GM19238 (cell line): ENCODE results near the gene TMED1.

Source experiments
- DNase-seq: peaks from one replicate; pipeline ENCODE4 v3.0.0; 2011; ENCODE audit warnings: low spot score; ENCODE audit not compliant: insufficient read length

TMED1 gene

GRCh38 chr19:10811391-10812111 lies 24.5 kb downstream of the TMED1 start:
- no peak for DNase-seq

GRCh38 chr19:10809651-10810285 lies 26.2 kb downstream of the TMED1 start:
- no peak for DNase-seq

GRCh38 chr19:10808937-10809649 lies 26.9 kb downstream of the TMED1 start:
- no peak for DNase-seq

GRCh38 chr19:10805758-10806247 lies 30.2 kb downstream of the TMED1 start:
- no peak for DNase-seq

- no peak for DNase-seq
These were observed 30.8 kb downstream of the TMED1 start for GRCh38 chr19:10805065-10805757.

- no peak for DNase-seq
These were observed 32.8 kb downstream of the TMED1 start for GRCh38 chr19:10803252-10803651.

GRCh38 chr19:10802479-10802878 lies 33.5 kb downstream of the TMED1 start:
- no peak for DNase-seq

GRCh38 chr19:10800488-10800887 lies 35.5 kb downstream of the TMED1 start:
- no peak for DNase-seq

GRCh38 chr19:10797541-10798256 lies 38.3 kb downstream of the TMED1 start:
- DNase-seq = no peak

GRCh38 chr19:10797078-10797477 lies 38.9 kb downstream of the TMED1 start:
- DNase-seq = no peak

- DNase-seq = no peak
These were observed 39.4 kb downstream of the TMED1 start for GRCh38 chr19:10796653-10797052.

- DNase-seq = no peak
These were observed 46.1 kb downstream of the TMED1 start for GRCh38 chr19:10789866-10790265.

- DNase-seq = no peak
These were observed 47.9 kb downstream of the TMED1 start for GRCh38 chr19:10788146-10788545.

GRCh38 chr19:10784257-10784656 lies 51.8 kb downstream of the TMED1 start:
- DNase-seq = no peak

GRCh38 chr19:10782795-10783194 lies 53.2 kb downstream of the TMED1 start:
- no peak for DNase-seq
